HL-60/S4 treated with phorbol 12-myristate 13-acetate at 8.2 ng/mL for 4 days and 3 days (cell line): ENCODE data around the gene GATAD2A.

Experiments used
- in situ Hi-C: fragments of 300-500 bp; cut with MboI; formaldehyde crosslinking; loops from 2 replicates; pipeline ENCODE4 v1.15.0; 2022; ENCODE audit warnings: low sequenced_read_pairs

GATAD2A gene

GRCh38 chr19:19487077-19487949, 81.8 kb downstream of the GATAD2A start:
- in situ Hi-C loops, result no loop called here

GRCh38 chr19:19487950-19488874, 82.7 kb downstream of the GATAD2A start:
- in situ Hi-C loops, result no loop called here

GRCh38 chr19:19488875-19489690, 83.6 kb downstream of the GATAD2A start:
- in situ Hi-C loops, result no loop called here

GRCh38 chr19:19489804-19490204, 84.3 kb downstream of the GATAD2A start:
- in situ Hi-C loops, result loop anchor here (10.0 kb wide), 1 partner anchor 125 kb away; no protein-coding TSS in a partner anchor

- in situ Hi-C loops, result loop anchor here (10.0 kb wide), 1 partner anchor 126 kb away; no protein-coding TSS in a partner anchor
Measured at GRCh38 chr19:19490214-19490968, 84.9 kb downstream of the GATAD2A start.

GRCh38 chr19:19491321-19492025, 86.0 kb downstream of the GATAD2A start:
- in situ Hi-C loops, result loop anchor here (10.0 kb wide), 1 partner anchor 127 kb away; no protein-coding TSS in a partner anchor

GRCh38 chr19:19492026-19492610, 86.6 kb downstream of the GATAD2A start:
- in situ Hi-C loops, result loop anchor here (10.0 kb wide), 1 partner anchor 127 kb away; no protein-coding TSS in a partner anchor

GRCh38 chr19:19493841-19494546, 88.5 kb downstream of the GATAD2A start:
- in situ Hi-C loops, result loop anchor here (10.0 kb wide), 1 partner anchor 129 kb away; no protein-coding TSS in a partner anchor

- in situ Hi-C loops, result loop anchor here (10.0 kb wide), 1 partner anchor 131 kb away; no protein-coding TSS in a partner anchor
Measured at GRCh38 chr19:19495614-19496603, 90.4 kb downstream of the GATAD2A start.

- in situ Hi-C loops, result loop anchor here (10.0 kb wide), 1 partner anchor 134 kb away; no protein-coding TSS in a partner anchor
Measured at GRCh38 chr19:19498255-19498991, 92.9 kb downstream of the GATAD2A start.

- in situ Hi-C loops, result loop anchor here (10.0 kb wide), 1 partner anchor 135 kb away; no protein-coding TSS in a partner anchor
Measured at GRCh38 chr19:19499272-19499995, 94.0 kb downstream of the GATAD2A start.

- in situ Hi-C loops, result no loop called here
Measured at GRCh38 chr19:19500975-19501644, 95.6 kb downstream of the GATAD2A start.

GRCh38 chr19:19501798-19502197, 96.3 kb downstream of the GATAD2A start:
- in situ Hi-C loops, result no loop called here

GRCh38 chr19:19502281-19502680, 96.8 kb downstream of the GATAD2A start:
- in situ Hi-C loops, result no loop called here
